Uterus (tissue), 2 donors: Measurements from ENCODE around the gene CRADD.

ENCODE experiments used
- POLR2A ChIP-seq, 2 donors: fragments of 450-650 bp; IDR thresholded peaks; one replicate each; pipeline ENCODE4 v1.6.1; 2016; ENCODE audit warnings: antibody characterized with exemption in 2 of 2, mild to moderate bottlenecking in 1 of 2, moderate library complexity in 1 of 2
- TF ChIP-seq, protein P1 (sequence below), 4 experiments: fragments of 200-600 bp in 2 of 4; fragments of 450-650 bp in 2 of 4; sonication (generic) in 2 of 4; IDR thresholded peaks; one replicate each; pipeline ENCODE4 v1.5.1; 2016 to 2019; ENCODE audit warnings: antibody characterized with exemption in 4 of 4, mild to moderate bottlenecking in 2 of 4, moderate library complexity in 1 of 4

DNA sequence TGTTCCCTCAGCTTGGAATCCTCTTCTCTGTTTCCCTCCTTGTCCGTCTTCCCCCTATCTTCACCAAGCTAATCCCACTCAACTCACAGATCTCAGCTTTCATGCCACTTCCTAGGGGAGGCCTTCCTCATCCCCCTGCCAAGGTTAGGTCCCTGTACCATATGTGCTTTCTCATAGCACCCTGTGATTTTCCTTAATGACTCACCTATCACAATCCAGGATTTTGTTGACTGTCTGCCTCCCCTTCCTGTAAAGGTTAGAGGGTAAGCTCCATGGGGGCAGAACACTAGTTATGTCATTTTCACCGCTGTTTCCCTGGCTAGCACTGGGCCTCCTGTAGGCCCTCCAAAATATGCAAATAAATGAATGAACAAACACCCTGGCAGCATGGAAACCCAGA lies 57.6 kb downstream of the CRADD start:
- TF ChIP-seq POLR2A (IDR thresholded peaks at IDR 0.05) = no peak
- TF ChIP-seq, protein P1, sequence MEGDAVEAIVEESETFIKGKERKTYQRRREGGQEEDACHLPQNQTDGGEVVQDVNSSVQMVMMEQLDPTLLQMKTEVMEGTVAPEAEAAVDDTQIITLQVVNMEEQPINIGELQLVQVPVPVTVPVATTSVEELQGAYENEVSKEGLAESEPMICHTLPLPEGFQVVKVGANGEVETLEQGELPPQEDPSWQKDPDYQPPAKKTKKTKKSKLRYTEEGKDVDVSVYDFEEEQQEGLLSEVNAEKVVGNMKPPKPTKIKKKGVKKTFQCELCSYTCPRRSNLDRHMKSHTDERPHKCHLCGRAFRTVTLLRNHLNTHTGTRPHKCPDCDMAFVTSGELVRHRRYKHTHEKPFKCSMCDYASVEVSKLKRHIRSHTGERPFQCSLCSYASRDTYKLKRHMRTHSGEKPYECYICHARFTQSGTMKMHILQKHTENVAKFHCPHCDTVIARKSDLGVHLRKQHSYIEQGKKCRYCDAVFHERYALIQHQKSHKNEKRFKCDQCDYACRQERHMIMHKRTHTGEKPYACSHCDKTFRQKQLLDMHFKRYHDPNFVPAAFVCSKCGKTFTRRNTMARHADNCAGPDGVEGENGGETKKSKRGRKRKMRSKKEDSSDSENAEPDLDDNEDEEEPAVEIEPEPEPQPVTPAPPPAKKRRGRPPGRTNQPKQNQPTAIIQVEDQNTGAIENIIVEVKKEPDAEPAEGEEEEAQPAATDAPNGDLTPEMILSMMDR (IDR thresholded peaks at IDR 0.05) = no peak
